ENCODE data around the gene ADAM21.
"Not testable (repeated sequence)": the region's sequence is repeated elsewhere in the genome, so short reads cannot be mapped to it uniquely, and the experiment has no call there.

Gene ADAM21

GRCh38 chr14:70415788-70416187, 36.2 kb upstream of the ADAM21 start:
- Histone ChIP-seq H3K9me3 (ENCODE audit: control insufficient read depth, insufficient read depth, low read length) (no peaks in the 10 kb centered on the region), H3K27me3 (ENCODE audit: control insufficient read depth, low read length) (no peaks in the 10 kb centered on the region), H3K36me3 (ENCODE audit: control insufficient read depth, low read length) (no peaks in the 10 kb centered on the region), H3K27ac (ENCODE audit: low read depth, low read length) (no peak overlapping the region), H3K4me1 (ENCODE audit: control insufficient read depth, low read length) (no peaks in the 10 kb centered on the region), H4K20me1 (ENCODE audit: control insufficient read depth, insufficient read depth, low read depth, low read length) (no peaks in the 10 kb centered on the region), H3K4me2 (ENCODE audit: low read length) (no peak overlapping the region), H3K9me2 (replicated peaks; ENCODE audit: control insufficient read depth, low read length) (no peaks in the 10 kb centered on the region), H3K79me2 (ENCODE audit: control insufficient read depth, low read length) (no peaks in the 10 kb centered on the region), H3F3A (ENCODE audit: control insufficient read depth, insufficient read depth) (no peaks in the 10 kb centered on the region), H3K4me3 (ENCODE audit: low read length) (no peak overlapping the region)
- TF ChIP-seq CTCF (IDR thresholded peaks at IDR 0.05; ENCODE audit: low read depth, low read length, poor library complexity, severe bottlenecking) (no peak), EZH2phosphoT487 (IDR thresholded peaks at IDR 0.05; ENCODE audit: borderline replicate concordance, low read length) (no peak)

- Histone ChIP-seq H3K79me2 (ENCODE audit: control insufficient read depth, low read length) (no peaks in the 10 kb centered on the region), H3K27ac (ENCODE audit: low read depth, low read length) (no peak overlapping the region), H3K4me2 (ENCODE audit: low read length) (peak overlapping the region; percentile 69), H3K4me3 (ENCODE audit: low read length) (peak overlapping the region; percentile 72), H3K36me3 (ENCODE audit: control insufficient read depth, low read length) (no peaks in the 10 kb centered on the region), H3K9me2 (replicated peaks; ENCODE audit: control insufficient read depth, low read length) (no peaks in the 10 kb centered on the region), H3K27me3 (ENCODE audit: control insufficient read depth, low read length) (no peaks in the 10 kb centered on the region), H4K20me1 (ENCODE audit: control insufficient read depth, insufficient read depth, low read depth, low read length) (no peaks in the 10 kb centered on the region), H3K9me3 (ENCODE audit: control insufficient read depth, insufficient read depth, low read length) (no peaks in the 10 kb centered on the region), H3K4me1 (ENCODE audit: control insufficient read depth, low read length) (no peaks in the 10 kb centered on the region), H3F3A (ENCODE audit: control insufficient read depth, insufficient read depth) (no peaks in the 10 kb centered on the region)
- TF ChIP-seq EZH2phosphoT487 (IDR thresholded peaks at IDR 0.05; ENCODE audit: borderline replicate concordance, low read length) (no peak), CTCF (IDR thresholded peaks at IDR 0.05; ENCODE audit: low read depth, low read length, poor library complexity, severe bottlenecking) (no peak)
Measured at GRCh38 chr14:70416338-70416724, 35.6 kb upstream of the ADAM21 start.

DNA sequence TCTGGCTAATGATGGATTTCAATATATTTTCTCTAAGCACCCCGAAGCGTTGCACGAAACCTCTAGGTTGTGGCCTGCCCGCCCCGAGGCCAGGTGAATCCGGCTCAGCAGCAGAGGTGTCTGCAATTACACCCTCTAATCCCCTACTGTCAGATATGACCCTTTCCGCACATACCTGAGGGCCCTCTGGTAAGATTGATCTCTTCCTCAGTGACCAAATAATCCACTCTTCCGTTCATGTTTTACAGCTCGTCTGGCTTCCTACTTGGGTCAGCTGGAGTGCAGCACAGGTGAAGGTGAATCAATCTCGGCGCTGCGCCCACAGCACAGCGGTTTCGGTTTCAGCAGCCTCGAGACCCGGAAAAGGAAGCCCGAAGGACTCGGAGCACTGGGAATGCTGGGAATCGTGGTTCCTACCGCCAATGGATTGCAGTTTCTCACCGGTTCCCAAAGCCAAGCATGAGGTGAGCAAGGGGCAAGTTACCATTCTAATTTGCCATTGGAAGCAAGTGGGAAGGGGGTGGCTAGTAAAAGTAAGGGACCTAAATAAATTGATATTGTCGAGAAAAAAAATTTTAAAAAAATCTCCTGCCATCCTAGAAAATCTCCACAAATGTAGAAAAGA, 35.1 kb upstream of the ADAM21 start, which contains the start of gene SYNJ2BP:
TSS of gene SYNJ2BP (minus strand) at position 366 of the 625 bp plus-strand sequence. CDS start at position 239, 127 bp downstream.
- Histone ChIP-seq H3K9me2 (replicated peaks; ENCODE audit: control insufficient read depth, low read length) (no peaks in the 10 kb centered on the region), H4K20me1 (ENCODE audit: control insufficient read depth, insufficient read depth, low read depth, low read length) (no peaks in the 10 kb centered on the region), H3F3A (ENCODE audit: control insufficient read depth, insufficient read depth) (no peaks in the 10 kb centered on the region), H3K4me3 (ENCODE audit: low read length) (peak within 1 kb of the TSS; percentile 72), H3K79me2 (ENCODE audit: control insufficient read depth, low read length) (no peaks in the 10 kb centered on the region), H3K27ac (ENCODE audit: low read depth, low read length) (no peak within 1 kb of the TSS), H3K4me1 (ENCODE audit: control insufficient read depth, low read length) (no peaks in the 10 kb centered on the region), H3K9me3 (ENCODE audit: control insufficient read depth, insufficient read depth, low read length) (no peaks in the 10 kb centered on the region), H3K4me2 (ENCODE audit: low read length) (peak within 1 kb of the TSS; percentile 69), H3K36me3 (ENCODE audit: control insufficient read depth, low read length) (no peaks in the 10 kb centered on the region), H3K27me3 (ENCODE audit: control insufficient read depth, low read length) (no peaks in the 10 kb centered on the region)
- TF ChIP-seq CTCF (IDR thresholded peaks at IDR 0.05; ENCODE audit: low read depth, low read length, poor library complexity, severe bottlenecking) (no peak), EZH2phosphoT487 (IDR thresholded peaks at IDR 0.05; ENCODE audit: borderline replicate concordance, low read length) (no peak)

- not testable (repeated sequence) for H3K27me3 ChIP-seq (ENCODE audit: control insufficient read depth, low read length); H3K27ac ChIP-seq (ENCODE audit: low read depth, low read length); H3K9me3 ChIP-seq (ENCODE audit: control insufficient read depth, insufficient read depth, low read length); H4K20me1 ChIP-seq (ENCODE audit: control insufficient read depth, insufficient read depth, low read depth, low read length); H3K79me2 ChIP-seq (ENCODE audit: control insufficient read depth, low read length); H3K36me3 ChIP-seq (ENCODE audit: control insufficient read depth, low read length); H3K4me2 ChIP-seq (ENCODE audit: low read length); H3K4me3 ChIP-seq (ENCODE audit: low read length); H3F3A ChIP-seq (ENCODE audit: control insufficient read depth, insufficient read depth); H3K9me2 ChIP-seq (replicated peaks; ENCODE audit: control insufficient read depth, low read length); H3K4me1 ChIP-seq (ENCODE audit: control insufficient read depth, low read length)
Measured at GRCh38 chr14:70419270-70419931, 32.6 kb upstream of the ADAM21 start.

Measured in DOHH2 (cell line).